Esophagus muscularis mucosa (tissue), 4 donors: ENCODE results near the gene HACD2. TPM values are rescaled to one million over a fixed set of nuclear protein-coding genes. Genes with fewer than 3 reads are reported as not detected.

Experiments used
- DNase-seq: peaks from one replicate; pipeline ENCODE4 v3.0.0-alpha.2; 2017; ENCODE audit errors: extremely low spot score
- H3K27ac ChIP-seq, 4 donors: fragments of 200-600 bp; sonication (generic); replicated peaks in 1 of 4; 1 replicate in 3 of 4; 2 replicates in 1 of 4; pipeline ENCODE4 v1.5.1; 2016 to 2019; ENCODE audit warnings: mild to moderate bottlenecking in 1 of 4
- H3K27me3 ChIP-seq, 4 donors: fragments of 200-600 bp; sonication (generic); one replicate each; pipeline versions ENCODE4 v1.5.1 to v1.6.0; 2016 to 2019
- H3K36me3 ChIP-seq, 4 donors: fragments of 200-600 bp; sonication (generic); one replicate each; pipeline ENCODE4 v1.5.1; 2016 to 2019
- H3K4me1 ChIP-seq, 4 donors: fragments of 200-600 bp; sonication (generic); one replicate each; pipeline ENCODE4 v1.5.1; 2016 to 2019
- H3K4me3 ChIP-seq, 4 donors: fragments of 200-600 bp; sonication (generic); 1 replicate in 2 of 4; 2 replicates in 2 of 4; pipeline ENCODE4 v1.5.1; 2016 to 2019; ENCODE audit warnings: mild to moderate bottlenecking in 4 of 4, moderate library complexity in 1 of 4
- H3K9me3 ChIP-seq, 4 donors: fragments of 200-600 bp; sonication (generic); 1 replicate in 3 of 4; 2 replicates in 1 of 4; pipeline ENCODE4 v1.5.1; 2016 to 2019
- CTCF ChIP-seq, 3 experiments: fragments of 200-600 bp in 2 of 3; fragments of 450-650 bp in 1 of 3; sonication (generic) in 2 of 3; IDR thresholded peaks; one replicate each; pipeline ENCODE4 v1.5.1; 2017 to 2019; ENCODE audit warnings: antibody characterized with exemption in 3 of 3, mild to moderate bottlenecking in 2 of 3, moderate library complexity in 1 of 3
- EP300 ChIP-seq: sonication (generic); formaldehyde crosslinking; IDR thresholded peaks from one replicate; pipeline ENCODE4 v1.6.1; 2017; ENCODE audit warnings: antibody characterized with exemption
- POLR2A ChIP-seq: fragments of 450-650 bp; IDR thresholded peaks from one replicate; pipeline ENCODE4 v1.6.1; 2017; ENCODE audit warnings: antibody characterized with exemption, moderate library complexity, mild to moderate bottlenecking, low read depth
- POLR2AphosphoS5 ChIP-seq, 2 donors: sonication (generic); formaldehyde crosslinking; IDR thresholded peaks; one replicate each; pipeline ENCODE4 v1.6.1; 2017; ENCODE audit warnings: antibody characterized with exemption in 2 of 2
- WGBS: methylation state at CpG from one replicate; pipeline ENCODE4 v1.1.5; 2018; 5-methylcytosine and 5-hydroxymethylcytosine counted together
- intact Hi-C: fragments of 100-400 bp; cut with DNase I; formaldehyde crosslinking; loops from one replicate; pipeline ENCODE4 v1.15.1; 2023
- total RNA-seq, 4 donors: library from RNA; depleted of rRNA; stranded (reverse); fragments of >200 nt; gene quantifications; one replicate each; pipeline versions ENCODE4 v1.1.0 to v1.2.1, GENCODE V29; 2016

Gene HACD2
- total RNA-seq, 4 donors from 2014 or later: 20.5 to 30.3 (median 25.3) TPM

GRCh38 chr3:123543950-123544349 is 40.9 kb downstream of the HACD2 start:
- no peaks in the 10 kb centered on the region for H3K9me3 ChIP-seq
- no peaks in the 10 kb centered on the region for H3K36me3 ChIP-seq
- peak overlapping the region in 2 of 4 donors; percentile 1 to 2 for H3K27ac ChIP-seq
- peaks cover 0 to 31% (median 29%) of the 10 kb centered on the region in 4 donors for H3K4me1 ChIP-seq
- no peak overlapping the region for H3K4me3 ChIP-seq
- no peaks in the 10 kb centered on the region for H3K27me3 ChIP-seq
- WGBS: 76% methylated on average over 6 of the region's 6 CpGs
- TF ChIP-seq EP300: no peak
- no peak for TF ChIP-seq POLR2AphosphoS5 (IDR thresholded peaks at IDR 0.05)
- TF ChIP-seq POLR2A: no peak
- no peak for TF ChIP-seq CTCF (IDR thresholded peaks at IDR 0.05)
- intact Hi-C loops: no loop called here
- no peak for DNase-seq

- Histone ChIP-seq H3K36me3 (no peaks in the 10 kb centered on the region), H3K27me3 (no peaks in the 10 kb centered on the region), H3K4me3 (no peak overlapping the region), H3K4me1 (peaks cover 0 to 8% (median 1%) of the 10 kb centered on the region in 4 donors), H3K27ac (no peak overlapping the region), H3K9me3 (no peaks in the 10 kb centered on the region)
- intact Hi-C loops: no loop called here
- TF ChIP-seq CTCF (IDR thresholded peaks at IDR 0.05) (no peak), EP300 (no peak), POLR2A (no peak), POLR2AphosphoS5 (IDR thresholded peaks at IDR 0.05) (no peak)
- no peak for DNase-seq
- WGBS: 48% methylated on average over 2 of the region's 2 CpGs
These were observed 44.6 kb downstream of the HACD2 start for GRCh38 chr3:123540285-123540684.

- peaks cover 0 to 18% (median 9%) of the 10 kb centered on the region in 4 donors for H3K4me1 ChIP-seq
- intact Hi-C loops: no loop called here
- no peak overlapping the region for H3K27ac ChIP-seq
- WGBS: 91% methylated on average over 5 of the region's 5 CpGs
- no peak overlapping the region for H3K4me3 ChIP-seq
- DNase-seq: no peak
- H3K27me3 ChIP-seq: no peaks in the 10 kb centered on the region
- H3K36me3 ChIP-seq: no peaks in the 10 kb centered on the region
- no peaks in the 10 kb centered on the region for H3K9me3 ChIP-seq
- no peak for TF ChIP-seq CTCF (IDR thresholded peaks at IDR 0.05)
- TF ChIP-seq EP300: no peak
- no peak for TF ChIP-seq POLR2AphosphoS5 (IDR thresholded peaks at IDR 0.05)
- TF ChIP-seq POLR2A: no peak
These were observed 48.5 kb downstream of the HACD2 start for GRCh38 chr3:123536153-123536895.

GRCh38 chr3:123535580-123535979 is 49.3 kb downstream of the HACD2 start:
- WGBS: 94% methylated on average over 1 of the region's 1 CpG
- TF ChIP-seq CTCF (IDR thresholded peaks at IDR 0.05) (no peak), POLR2AphosphoS5 (IDR thresholded peaks at IDR 0.05) (no peak), EP300 (no peak), POLR2A (no peak)
- Histone ChIP-seq H3K4me1 (peaks cover 0 to 18% (median 9%) of the 10 kb centered on the region in 4 donors), H3K9me3 (no peaks in the 10 kb centered on the region), H3K36me3 (no peaks in the 10 kb centered on the region), H3K27ac (no peak overlapping the region), H3K27me3 (no peaks in the 10 kb centered on the region), H3K4me3 (no peak overlapping the region)
- intact Hi-C loops: no loop called here
- no peak for DNase-seq

- intact Hi-C loops: loop anchor here (5.0 kb wide), 1 partner anchor 652 kb away; no protein-coding TSS in a partner anchor
- no peak overlapping the region for H3K4me3 ChIP-seq
- TF ChIP-seq POLR2A (no peak), POLR2AphosphoS5 (IDR thresholded peaks at IDR 0.05) (no peak), CTCF (IDR thresholded peaks at IDR 0.05) (no peak), EP300 (no peak)
- 90% methylated on average over 4 of the region's 4 CpGs for WGBS
- DNase-seq: no peak
- no peaks in the 10 kb centered on the region for H3K9me3 ChIP-seq
- peak overlapping the region in 1 of 4 donors; percentile 15 for H3K27ac ChIP-seq
- H3K36me3 ChIP-seq: no peaks in the 10 kb centered on the region
- H3K4me1 ChIP-seq: peaks cover 0 to 18% (median 9%) of the 10 kb centered on the region in 4 donors
- no peaks in the 10 kb centered on the region for H3K27me3 ChIP-seq
These were observed 50.6 kb downstream of the HACD2 start for GRCh38 chr3:123534264-123534663.
